ENCODE results near the gene SYNE2. TPM values are rescaled to one million over a fixed set of nuclear protein-coding genes. Genes with fewer than 3 reads are reported as not detected.

SYNE2 gene
- total RNA-seq, 1 experiment from 2014 or later = 94.2 TPM

DNA sequence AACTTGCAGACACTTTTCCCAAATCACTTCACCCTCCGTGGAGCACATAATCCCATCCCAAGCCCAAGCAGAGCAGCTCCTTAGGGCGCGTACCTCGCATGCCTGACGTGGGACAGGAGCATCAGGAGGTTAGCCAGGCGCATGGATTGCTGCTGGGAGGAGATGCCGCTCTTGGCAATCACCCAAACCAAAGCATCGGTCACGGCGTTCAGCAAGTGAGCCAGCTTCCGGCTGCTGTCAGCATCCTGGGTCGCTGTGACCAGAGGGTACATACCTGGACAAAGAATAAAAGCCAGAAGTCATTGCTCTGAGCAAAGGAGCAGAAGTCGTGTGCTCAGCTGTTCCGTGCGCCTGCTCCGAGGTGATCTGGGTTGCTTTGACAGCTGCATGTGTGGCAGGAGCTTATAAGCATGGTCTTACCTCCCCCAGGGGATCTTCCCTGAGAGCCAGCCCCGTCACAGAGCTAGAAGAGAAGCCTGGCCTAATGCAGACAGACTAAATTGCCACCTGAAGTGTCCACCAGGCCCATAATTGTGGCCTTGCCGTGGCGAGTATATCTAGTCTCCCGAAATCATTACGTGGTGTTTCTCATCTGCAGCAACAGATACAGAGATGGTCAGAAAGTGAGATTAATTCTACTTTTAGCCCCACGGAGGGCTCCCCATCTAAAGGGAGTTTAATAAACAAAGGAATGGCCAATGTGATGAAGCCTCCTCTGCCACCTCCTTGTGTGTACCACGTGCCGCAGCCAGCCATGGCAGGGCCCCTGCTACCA is 382.3 kb downstream of the SYNE2 start:
- ChIA-PET CTCF (no interaction called here), POLR2A (ENCODE audit: unreplicated experiment) (interaction anchor here (0.7 kb wide), 1 partner anchor 11 kb away, joined by 3 read pairs; no protein-coding TSS in a partner anchor)
- Histone ChIP-seq H3K4me3 (no peak overlapping the region), H3K4me1 (replicated peaks; ENCODE audit: insufficient read depth) (peaks cover 21% of the 10 kb centered on the region), H4K20me1 (ENCODE audit: insufficient read depth) (no peaks in the 10 kb centered on the region), H3K79me2 (ENCODE audit: low read depth) (no peaks in the 10 kb centered on the region), H3K27me3 (ENCODE audit: insufficient read depth, low read depth) (no peaks in the 10 kb centered on the region), H3K4me2 (no peak overlapping the region), H3K9me2 (ENCODE audit: insufficient read depth) (no peaks in the 10 kb centered on the region), H3F3A (ENCODE audit: insufficient read depth, low read depth) (peaks cover 16% of the 10 kb centered on the region; the same call in 1 of the 2 replicates), H3K27ac (no peak overlapping the region), H2AFZ (no peak overlapping the region), H3K9me3 (ENCODE audit: insufficient read depth, low read depth) (no peaks in the 10 kb centered on the region), H3K36me3 (ENCODE audit: low read depth) (no peaks in the 10 kb centered on the region)
- BruUV-seq (replicated peaks) = no TSS peak
- DNase-seq = peak; percentile 53 to 57
- intact Hi-C loops (cut with micrococcal nuclease; ENCODE audit: unreplicated experiment) = no loop called here
- TF ChIP-seq, protein P1, sequence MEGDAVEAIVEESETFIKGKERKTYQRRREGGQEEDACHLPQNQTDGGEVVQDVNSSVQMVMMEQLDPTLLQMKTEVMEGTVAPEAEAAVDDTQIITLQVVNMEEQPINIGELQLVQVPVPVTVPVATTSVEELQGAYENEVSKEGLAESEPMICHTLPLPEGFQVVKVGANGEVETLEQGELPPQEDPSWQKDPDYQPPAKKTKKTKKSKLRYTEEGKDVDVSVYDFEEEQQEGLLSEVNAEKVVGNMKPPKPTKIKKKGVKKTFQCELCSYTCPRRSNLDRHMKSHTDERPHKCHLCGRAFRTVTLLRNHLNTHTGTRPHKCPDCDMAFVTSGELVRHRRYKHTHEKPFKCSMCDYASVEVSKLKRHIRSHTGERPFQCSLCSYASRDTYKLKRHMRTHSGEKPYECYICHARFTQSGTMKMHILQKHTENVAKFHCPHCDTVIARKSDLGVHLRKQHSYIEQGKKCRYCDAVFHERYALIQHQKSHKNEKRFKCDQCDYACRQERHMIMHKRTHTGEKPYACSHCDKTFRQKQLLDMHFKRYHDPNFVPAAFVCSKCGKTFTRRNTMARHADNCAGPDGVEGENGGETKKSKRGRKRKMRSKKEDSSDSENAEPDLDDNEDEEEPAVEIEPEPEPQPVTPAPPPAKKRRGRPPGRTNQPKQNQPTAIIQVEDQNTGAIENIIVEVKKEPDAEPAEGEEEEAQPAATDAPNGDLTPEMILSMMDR (conservative IDR thresholded peaks at IDR 0.05) = no peak
- no peak for TF ChIP-seq EZH2 (IDR thresholded peaks at IDR 0.05; ENCODE audit: low read depth)

DNA sequence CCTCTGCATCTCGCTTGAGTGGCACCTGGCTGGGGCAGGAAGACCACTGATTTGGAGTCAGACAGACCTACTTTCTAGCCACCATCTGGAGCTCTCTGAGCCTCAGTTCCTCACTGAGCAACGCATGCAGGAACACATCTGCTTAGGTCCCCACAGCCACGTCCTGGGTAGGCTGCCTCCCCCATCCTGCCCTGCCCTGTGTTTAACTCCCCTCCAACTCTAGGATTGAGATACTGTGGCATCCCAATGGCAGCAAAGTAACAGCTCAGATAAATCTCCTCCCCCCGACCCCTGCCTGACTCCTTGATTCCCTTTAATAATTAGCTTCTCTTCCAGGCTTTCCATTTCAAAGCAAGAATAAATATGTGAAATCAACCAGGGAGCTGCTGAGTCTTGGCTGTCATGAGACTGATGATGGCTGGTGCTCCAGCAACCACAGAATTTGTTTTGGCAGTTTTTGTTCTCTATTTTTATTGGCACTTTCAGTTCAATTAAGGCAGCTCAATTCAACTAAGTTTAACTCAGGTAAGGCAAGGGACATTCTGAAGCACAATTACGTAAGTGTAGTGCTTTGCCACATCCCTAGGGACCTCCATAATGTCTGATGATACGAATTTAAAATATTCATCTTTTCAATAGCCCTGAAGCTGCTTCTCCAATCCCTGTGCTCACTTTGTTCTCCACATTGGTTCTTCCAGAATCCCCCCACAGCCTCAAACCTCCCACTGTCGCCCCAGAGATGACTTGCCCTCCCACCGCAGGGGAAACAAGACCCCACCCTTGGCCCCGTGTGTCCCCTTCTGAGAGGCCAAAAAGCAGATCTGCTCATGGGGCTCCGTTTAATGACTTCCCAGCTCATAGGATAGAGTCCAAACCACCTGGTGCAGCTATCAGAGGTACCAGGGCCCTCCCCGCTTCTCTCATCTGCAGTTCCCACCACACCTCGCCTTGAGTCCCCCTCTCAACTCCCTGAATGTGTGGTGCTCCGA is 383.1 kb downstream of the SYNE2 start:
- no peaks in the 10 kb centered on the region for H3K9me3 ChIP-seq (ENCODE audit: insufficient read depth, low read depth)
- TF ChIP-seq, protein P1 (conservative IDR thresholded peaks at IDR 0.05) = no peak
- no peak for TF ChIP-seq EZH2 (IDR thresholded peaks at IDR 0.05; ENCODE audit: low read depth)
- no peak overlapping the region for H2AFZ ChIP-seq
- no peaks in the 10 kb centered on the region for H3K36me3 ChIP-seq (ENCODE audit: low read depth)
- intact Hi-C loops (cut with micrococcal nuclease; ENCODE audit: unreplicated experiment) = no loop called here
- no peaks in the 10 kb centered on the region for H3K79me2 ChIP-seq (ENCODE audit: low read depth)
- ChIA-PET CTCF (no interaction called here), POLR2A (ENCODE audit: unreplicated experiment) (interaction anchor here (0.7 kb wide), 2 partner anchors 12 to 107 kb away, joined by 3 read pairs; no protein-coding TSS in a partner anchor)
- no peaks in the 10 kb centered on the region for H3K9me2 ChIP-seq (ENCODE audit: insufficient read depth)
- no peak overlapping the region for H3K4me3 ChIP-seq
- no TSS peak for BruUV-seq (replicated peaks)
- no peaks in the 10 kb centered on the region for H4K20me1 ChIP-seq (ENCODE audit: insufficient read depth)
- H3K27me3 ChIP-seq (ENCODE audit: insufficient read depth, low read depth) = no peaks in the 10 kb centered on the region
- no peak overlapping the region for H3K4me2 ChIP-seq
- no peak for DNase-seq
- no peak overlapping the region for H3K27ac ChIP-seq
- H3K4me1 ChIP-seq (replicated peaks; ENCODE audit: insufficient read depth) = peaks cover 21% of the 10 kb centered on the region
- peaks cover 16% of the 10 kb centered on the region; the same call in 1 of the 2 replicates for H3F3A ChIP-seq (ENCODE audit: insufficient read depth, low read depth)

- H3K36me3 ChIP-seq (ENCODE audit: low read depth) = no peaks in the 10 kb centered on the region
- TF ChIP-seq, protein P1 (conservative IDR thresholded peaks at IDR 0.05) = no peak
- no peak for TF ChIP-seq EZH2 (IDR thresholded peaks at IDR 0.05; ENCODE audit: low read depth)
- H3K9me2 ChIP-seq (ENCODE audit: insufficient read depth) = no peaks in the 10 kb centered on the region
- no peaks in the 10 kb centered on the region; the same call in 1 of the 2 replicates for H3F3A ChIP-seq (ENCODE audit: insufficient read depth, low read depth)
- intact Hi-C loops (cut with micrococcal nuclease; ENCODE audit: unreplicated experiment) = no loop called here
- no peak overlapping the region for H2AFZ ChIP-seq
- no peaks in the 10 kb centered on the region for H3K9me3 ChIP-seq (ENCODE audit: insufficient read depth, low read depth)
- no peaks in the 10 kb centered on the region for H3K79me2 ChIP-seq (ENCODE audit: low read depth)
- H3K27ac ChIP-seq = no peak overlapping the region
- H3K4me1 ChIP-seq (replicated peaks; ENCODE audit: insufficient read depth) = peaks cover 1% of the 10 kb centered on the region
- no peak overlapping the region for H3K4me3 ChIP-seq
- no TSS peak for BruUV-seq (replicated peaks)
- DNase-seq = no peak
- H3K4me2 ChIP-seq = no peak overlapping the region
- H4K20me1 ChIP-seq (ENCODE audit: insufficient read depth) = no peaks in the 10 kb centered on the region
- POLR2A ChIA-PET (ENCODE audit: unreplicated experiment) = no interaction called here
- no peaks in the 10 kb centered on the region for H3K27me3 ChIP-seq (ENCODE audit: insufficient read depth, low read depth)
- CTCF ChIA-PET = no interaction called here
Measured at GRCh38 chr14:64238049-64238448, 385.2 kb downstream of the SYNE2 start.

All from PC-9 (cell line).